Activated CD8-positive, alpha-beta T cell treated with anti-CD3 and anti-CD28 coated beads for 36 hours (primary cell): Measurements from ENCODE around the gene SLC39A7. TPM values are rescaled to one million over a fixed set of nuclear protein-coding genes. Genes with fewer than 3 reads are reported as not detected.

Experiments used
- ATAC-seq: fragments of 200-7000 bp; cut with Tn5 transposase; one replicate; pipeline ENCODE4 v1.10.0; 2021; ENCODE audit warnings: mild to moderate bottlenecking, moderate library complexity
- CTCF ChIA-PET: fragments of 350-600 bp; sonication (Branson Sonifier 250); formaldehyde crosslinking; loops from one replicate; lab custom pipeline; 2021; ENCODE audit warnings: antibody characterized with exemption; lab: Charles Lee
- POLR2A ChIA-PET: fragments of 350-600 bp; sonication (Branson Sonifier 250); formaldehyde crosslinking; loops from one replicate; lab custom pipeline; 2021; ENCODE audit warnings: antibody characterized with exemption; lab: Charles Lee
- DNase-seq: peaks from one replicate; pipeline ENCODE4 v3.0.0-alpha.2; 2020
- H3K27ac Mint-ChIP-seq: one replicate; pipeline ENCODE4 v1.8.0; 2021; ENCODE audit warnings: mild to moderate bottlenecking, mixed read lengths
- H3K27me3 Mint-ChIP-seq: one replicate; pipeline ENCODE4 v1.8.0; 2021; ENCODE audit warnings: mixed read lengths
- H3K36me3 Mint-ChIP-seq: one replicate; pipeline ENCODE4 v1.8.0; 2021; ENCODE audit warnings: low read depth, mixed read lengths
- H3K4me1 Mint-ChIP-seq: one replicate; pipeline ENCODE4 v1.8.0; 2021; ENCODE audit warnings: low read depth, mixed read lengths
- H3K4me3 Mint-ChIP-seq: one replicate; pipeline ENCODE4 v1.8.0; 2021; ENCODE audit warnings: mild to moderate bottlenecking, moderate library complexity, mixed read lengths
- H3K9me3 Mint-ChIP-seq: one replicate; pipeline ENCODE4 v1.8.0; 2021; ENCODE audit warnings: mixed read lengths
- intact Hi-C: fragments of 100-400 bp; cut with micrococcal nuclease; formaldehyde crosslinking; loops from one replicate; pipeline ENCODE4 v1.10.0; 2022
- total RNA-seq, 2 experiments: library from RNA; stranded (reverse); gene quantifications; one replicate each; pipeline ENCODE4 v1.2.3, GENCODE V29; 2021
- TF ChIP-seq, protein P1 (sequence below): fragments of 200-600 bp; IDR thresholded peaks from one replicate; pipeline ENCODE4 v1.8.0; 2022; ENCODE audit warnings: antibody characterized with exemption, mild to moderate bottlenecking

Gene SLC39A7
- total RNA-seq, 2 experiments from 2014 or later: 43.1 to 43.3 TPM

DNA sequence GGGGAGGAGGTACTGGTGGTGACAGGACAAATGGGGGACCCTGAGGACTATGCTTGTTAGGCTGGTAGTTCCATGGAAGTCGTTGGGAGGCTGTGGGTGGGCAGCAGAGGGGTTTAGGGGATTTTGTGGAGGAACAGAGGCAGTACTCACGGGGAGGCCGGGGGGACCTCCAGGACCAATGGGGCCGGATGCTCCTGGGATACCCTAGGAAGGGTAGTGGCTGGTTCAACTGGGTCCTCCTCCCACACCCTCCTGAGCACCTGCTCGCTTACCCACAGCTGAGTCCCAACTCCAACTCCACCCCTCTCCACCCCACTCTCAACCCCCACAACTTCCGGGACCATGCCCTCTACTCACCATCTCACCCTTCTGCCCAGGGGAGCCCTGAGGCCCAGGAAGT lies 34.3 kb upstream of the SLC39A7 start:
- no peak for DNase-seq
- peaks cover 1% of the 10 kb centered on the region for H3K27me3 Mint-ChIP-seq
- H3K4me1 Mint-ChIP-seq: peaks cover 8% of the 10 kb centered on the region
- ChIA-PET CTCF (interaction anchor here (1.2 kb wide), 1 partner anchor 31 kb away, joined by 4 read pairs; no protein-coding TSS in a partner anchor), POLR2A (no interaction called here)
- TF ChIP-seq, protein P1, sequence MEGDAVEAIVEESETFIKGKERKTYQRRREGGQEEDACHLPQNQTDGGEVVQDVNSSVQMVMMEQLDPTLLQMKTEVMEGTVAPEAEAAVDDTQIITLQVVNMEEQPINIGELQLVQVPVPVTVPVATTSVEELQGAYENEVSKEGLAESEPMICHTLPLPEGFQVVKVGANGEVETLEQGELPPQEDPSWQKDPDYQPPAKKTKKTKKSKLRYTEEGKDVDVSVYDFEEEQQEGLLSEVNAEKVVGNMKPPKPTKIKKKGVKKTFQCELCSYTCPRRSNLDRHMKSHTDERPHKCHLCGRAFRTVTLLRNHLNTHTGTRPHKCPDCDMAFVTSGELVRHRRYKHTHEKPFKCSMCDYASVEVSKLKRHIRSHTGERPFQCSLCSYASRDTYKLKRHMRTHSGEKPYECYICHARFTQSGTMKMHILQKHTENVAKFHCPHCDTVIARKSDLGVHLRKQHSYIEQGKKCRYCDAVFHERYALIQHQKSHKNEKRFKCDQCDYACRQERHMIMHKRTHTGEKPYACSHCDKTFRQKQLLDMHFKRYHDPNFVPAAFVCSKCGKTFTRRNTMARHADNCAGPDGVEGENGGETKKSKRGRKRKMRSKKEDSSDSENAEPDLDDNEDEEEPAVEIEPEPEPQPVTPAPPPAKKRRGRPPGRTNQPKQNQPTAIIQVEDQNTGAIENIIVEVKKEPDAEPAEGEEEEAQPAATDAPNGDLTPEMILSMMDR: no peak
- H3K27ac Mint-ChIP-seq: no peak overlapping the region
- no peaks in the 10 kb centered on the region for H3K36me3 Mint-ChIP-seq
- H3K9me3 Mint-ChIP-seq: no peaks in the 10 kb centered on the region
- intact Hi-C loops: loop anchor here (10.0 kb wide), 1 partner anchor 78 kb away; no protein-coding TSS in a partner anchor
- H3K4me3 Mint-ChIP-seq: no peak overlapping the region
- no peak for ATAC-seq

DNA sequence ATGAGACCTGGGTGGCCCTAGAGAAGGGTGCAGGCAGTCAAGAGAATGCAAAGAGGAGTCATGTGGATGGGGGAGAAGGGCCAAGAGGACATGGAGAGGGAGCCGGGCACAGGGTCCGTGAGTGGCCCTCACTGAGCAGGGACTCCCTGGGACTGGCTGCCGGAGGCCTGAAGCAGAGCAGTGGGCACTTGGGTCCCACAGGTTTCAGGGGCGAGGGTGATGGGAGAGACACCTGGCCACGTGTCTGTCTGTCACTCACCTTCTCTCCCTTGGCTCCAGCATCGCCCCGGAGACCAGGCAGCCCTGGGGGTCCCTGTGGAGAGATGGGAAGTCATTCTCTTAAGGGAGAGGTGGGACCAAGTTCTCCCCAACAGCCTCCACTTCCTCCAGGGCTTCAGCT lies 33.9 kb upstream of the SLC39A7 start:
- Mint-ChIP-seq H3K4me3 (no peak overlapping the region), H3K27me3 (peaks cover 1% of the 10 kb centered on the region), H3K36me3 (no peaks in the 10 kb centered on the region), H3K27ac (no peak overlapping the region), H3K9me3 (no peaks in the 10 kb centered on the region), H3K4me1 (peaks cover 4% of the 10 kb centered on the region)
- POLR2A ChIA-PET: no interaction called here
- intact Hi-C loops: loop anchor here (10.0 kb wide), 1 partner anchor 78 kb away; no protein-coding TSS in a partner anchor
- ATAC-seq: no peak
- CTCF ChIA-PET: interaction anchor here (1.2 kb wide), 1 partner anchor 30 kb away, joined by 4 read pairs; no protein-coding TSS in a partner anchor
- no peak for DNase-seq
- TF ChIP-seq, protein P1: no peak

DNA sequence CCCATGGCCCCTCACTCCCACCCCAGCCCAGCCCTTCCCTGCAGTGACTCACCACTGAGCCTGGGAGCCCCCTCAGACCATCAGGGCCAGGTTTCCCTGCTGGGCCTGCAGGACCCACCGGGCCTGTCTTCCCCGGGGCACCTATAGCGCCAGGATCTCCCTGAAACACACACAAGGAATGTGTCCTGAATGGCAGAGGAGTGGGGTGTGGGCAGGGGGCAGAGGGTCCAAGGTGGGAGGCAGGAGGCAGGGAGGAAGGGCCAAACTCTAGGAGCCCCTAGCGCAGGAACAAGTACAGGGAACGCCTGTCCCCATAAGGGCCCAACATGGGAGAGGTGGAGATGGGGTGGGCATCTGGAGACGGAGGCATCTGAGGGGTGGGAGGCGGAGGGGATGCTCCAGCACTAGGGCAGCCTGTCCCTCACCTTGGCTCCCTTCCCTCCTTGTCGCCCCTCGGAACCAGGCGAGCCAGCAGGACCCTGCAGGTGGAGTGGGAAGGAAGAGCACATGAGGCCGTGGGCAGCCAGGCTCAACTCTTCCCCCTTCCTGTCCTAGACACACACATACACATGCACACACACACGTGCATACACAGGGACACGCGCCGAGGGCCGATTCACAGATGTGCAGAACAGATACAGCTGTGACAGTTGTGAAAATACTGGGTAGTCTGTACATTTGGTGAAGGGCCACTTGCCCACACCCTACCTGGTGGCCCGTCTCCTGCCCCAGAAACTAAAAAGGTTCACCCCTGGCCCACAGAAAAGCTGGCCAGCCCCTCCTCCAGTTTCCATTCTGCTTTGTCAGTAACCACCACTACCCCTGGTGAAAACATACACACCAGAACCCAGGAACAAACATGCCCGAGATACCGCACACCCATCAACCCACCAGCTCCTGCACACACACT lies 33.0 kb upstream of the SLC39A7 start:
- Mint-ChIP-seq H3K36me3 (no peaks in the 10 kb centered on the region), H3K9me3 (no peaks in the 10 kb centered on the region), H3K4me3 (no peak overlapping the region), H3K4me1 (no peaks in the 10 kb centered on the region), H3K27ac (no peak overlapping the region), H3K27me3 (peaks cover 1% of the 10 kb centered on the region)
- intact Hi-C loops: loop anchor here (10.0 kb wide), 1 partner anchor 77 kb away; no protein-coding TSS in a partner anchor
- ATAC-seq: no peak
- ChIA-PET POLR2A (no interaction called here), CTCF (interaction anchor here (0.7 to 1.2 kb wide), 2 partner anchors 29 to 82 kb away, joined by 3 to 4 read pairs; no protein-coding TSS in a partner anchor)
- TF ChIP-seq, protein P1: no peak
- DNase-seq: no peak

DNA sequence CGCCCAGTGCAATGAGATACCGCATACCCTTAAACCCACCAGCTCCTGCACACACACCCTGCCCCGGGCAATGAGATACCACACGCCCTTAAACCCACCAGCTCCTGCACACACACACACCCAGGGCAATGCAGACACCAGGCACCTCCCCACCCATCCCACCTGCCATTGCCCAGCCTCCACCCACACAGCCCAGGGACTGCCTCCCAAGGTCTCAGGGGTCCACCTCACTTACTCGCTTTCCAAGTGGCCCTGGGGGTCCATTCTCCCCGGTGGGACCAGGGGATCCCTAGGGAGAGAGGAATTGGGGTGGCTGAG lies 32.4 kb upstream of the SLC39A7 start:
- H3K27me3 Mint-ChIP-seq: peaks cover 1% of the 10 kb centered on the region
- intact Hi-C loops: loop anchor here (10.0 kb wide), 1 partner anchor 77 kb away; no protein-coding TSS in a partner anchor
- no peaks in the 10 kb centered on the region for H3K4me1 Mint-ChIP-seq
- no peak for ATAC-seq
- POLR2A ChIA-PET: no interaction called here
- DNase-seq: no peak
- H3K4me3 Mint-ChIP-seq: no peak overlapping the region
- CTCF ChIA-PET: interaction anchor here (0.7 kb wide), 1 partner anchor 81 kb away, joined by 3 read pairs; no protein-coding TSS in a partner anchor
- TF ChIP-seq, protein P1: no peak
- no peaks in the 10 kb centered on the region for H3K36me3 Mint-ChIP-seq
- no peaks in the 10 kb centered on the region for H3K9me3 Mint-ChIP-seq
- no peak overlapping the region for H3K27ac Mint-ChIP-seq

DNA sequence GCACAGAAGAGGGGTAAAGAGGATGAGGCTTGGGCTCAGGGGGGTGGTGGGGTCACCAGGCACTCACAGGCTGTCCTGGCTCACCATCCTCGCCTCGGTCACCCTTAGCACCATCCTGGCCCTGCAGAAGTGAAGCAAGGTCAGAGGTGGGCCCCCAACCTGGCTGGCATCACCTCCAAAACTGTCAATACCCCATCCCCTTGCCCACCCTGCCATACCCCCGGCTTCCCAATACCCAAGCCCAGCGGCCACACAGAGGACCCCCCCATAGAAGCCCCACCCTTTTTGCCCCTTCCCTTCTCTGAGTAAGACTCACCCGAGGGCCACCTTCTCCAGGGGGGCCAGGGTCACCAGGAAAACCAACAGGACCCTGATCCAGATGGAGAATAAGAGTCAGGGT lies 32.0 kb upstream of the SLC39A7 start:
- CTCF ChIA-PET: no interaction called here
- no peak overlapping the region for H3K27ac Mint-ChIP-seq
- TF ChIP-seq, protein P1: no peak
- DNase-seq (no peak), ATAC-seq (no peak)
- peaks cover 1% of the 10 kb centered on the region for H3K27me3 Mint-ChIP-seq
- H3K9me3 Mint-ChIP-seq: no peaks in the 10 kb centered on the region
- intact Hi-C loops: loop anchor here (10.0 kb wide), 1 partner anchor 76 kb away; no protein-coding TSS in a partner anchor
- POLR2A ChIA-PET: no interaction called here
- no peaks in the 10 kb centered on the region for H3K4me1 Mint-ChIP-seq
- H3K4me3 Mint-ChIP-seq: no peak overlapping the region
- H3K36me3 Mint-ChIP-seq: no peaks in the 10 kb centered on the region
